ENCODE measurements around the gene GPD1L. TPM values are rescaled to one million over a fixed set of nuclear protein-coding genes. Genes with fewer than 3 reads are reported as not detected.

The GPD1L gene
- total and polyA plus RNA-seq, 11 donors: 97.4 to 340 (median 164) TPM

DNA sequence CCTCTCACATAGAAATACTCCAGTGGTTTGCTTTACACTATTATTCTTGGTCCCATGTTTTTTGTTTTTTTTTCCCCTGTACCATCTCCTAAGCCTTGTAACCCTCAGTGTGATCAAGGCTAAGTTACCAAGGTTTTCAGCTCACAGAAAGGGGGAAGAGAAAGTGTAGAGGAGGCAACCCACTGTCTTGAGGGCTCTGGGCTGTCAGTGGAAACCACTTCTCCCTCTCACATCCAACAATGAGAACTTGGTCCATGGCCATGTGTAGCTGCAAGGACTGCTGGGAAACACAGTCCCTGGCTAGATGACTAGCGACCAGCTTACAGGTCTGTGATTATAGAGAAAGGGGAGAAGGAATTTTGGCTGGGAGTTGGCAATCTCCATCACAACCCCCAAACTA, 30.3 kb downstream of the GPD1L start:
- no peaks in the 10 kb centered on the region for H3K27me3 ChIP-seq
- no peak for TF ChIP-seq POLR2A (IDR thresholded peaks at IDR 0.05)
- 89 to 100% (median 97%) methylated on average over 1 of the region's 1 CpG for WGBS, 4 donors
- no peak for DNase-seq
- intact Hi-C loops (cut with DNase I): loop anchor here in 1 of 10 donors (5.0 kb wide), 1 partner anchor 99 kb away; no protein-coding TSS in a partner anchor
- no peaks in the 10 kb centered on the region for H3K9me3 ChIP-seq
- peaks cover 0 to 53% (median 16%) of the 10 kb centered on the region in 12 donors for H3K4me1 ChIP-seq
- no peak overlapping the region for H3K27ac ChIP-seq
- ATAC-seq: peak in 1 of 4 donors; percentile 9
- no peak overlapping the region for H3K4me3 ChIP-seq
- H3K36me3 ChIP-seq: peaks cover 0 to 23% (median 6%) of the 10 kb centered on the region in 9 donors

DNA sequence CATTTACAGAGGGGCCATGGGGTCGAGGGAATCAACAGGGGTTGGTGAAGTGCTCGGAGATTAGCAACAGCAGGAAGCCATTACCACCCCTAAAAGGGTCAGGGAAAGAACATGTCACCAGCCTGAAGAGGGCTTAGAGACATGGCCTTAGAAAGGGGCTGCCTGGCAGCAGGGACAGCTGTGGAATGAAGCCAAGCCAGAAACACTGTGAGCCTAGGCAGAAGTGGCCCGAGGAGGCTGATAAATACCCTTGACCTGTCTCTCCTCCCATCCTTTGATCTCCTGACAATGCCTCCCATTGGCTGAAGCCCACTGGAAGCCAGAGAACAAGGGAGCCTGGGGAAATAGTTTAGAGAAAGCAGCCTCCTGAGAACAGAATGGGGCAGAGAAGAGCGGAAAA, 31.4 kb downstream of the GPD1L start:
- ATAC-seq: peak in 3 of 4 donors; percentile 11 to 69 (median 53)
- Histone ChIP-seq H3K27ac (no peak overlapping the region), H3K4me1 (peaks cover 0 to 41% (median 12%) of the 10 kb centered on the region in 12 donors), H3K27me3 (no peaks in the 10 kb centered on the region), H3K4me3 (no peak overlapping the region), H3K9me3 (no peaks in the 10 kb centered on the region), H3K36me3 (peaks cover 0 to 24% (median 6%) of the 10 kb centered on the region in 9 donors)
- no peak for TF ChIP-seq POLR2A (IDR thresholded peaks at IDR 0.05)
- TF ChIP-seq, protein P1, sequence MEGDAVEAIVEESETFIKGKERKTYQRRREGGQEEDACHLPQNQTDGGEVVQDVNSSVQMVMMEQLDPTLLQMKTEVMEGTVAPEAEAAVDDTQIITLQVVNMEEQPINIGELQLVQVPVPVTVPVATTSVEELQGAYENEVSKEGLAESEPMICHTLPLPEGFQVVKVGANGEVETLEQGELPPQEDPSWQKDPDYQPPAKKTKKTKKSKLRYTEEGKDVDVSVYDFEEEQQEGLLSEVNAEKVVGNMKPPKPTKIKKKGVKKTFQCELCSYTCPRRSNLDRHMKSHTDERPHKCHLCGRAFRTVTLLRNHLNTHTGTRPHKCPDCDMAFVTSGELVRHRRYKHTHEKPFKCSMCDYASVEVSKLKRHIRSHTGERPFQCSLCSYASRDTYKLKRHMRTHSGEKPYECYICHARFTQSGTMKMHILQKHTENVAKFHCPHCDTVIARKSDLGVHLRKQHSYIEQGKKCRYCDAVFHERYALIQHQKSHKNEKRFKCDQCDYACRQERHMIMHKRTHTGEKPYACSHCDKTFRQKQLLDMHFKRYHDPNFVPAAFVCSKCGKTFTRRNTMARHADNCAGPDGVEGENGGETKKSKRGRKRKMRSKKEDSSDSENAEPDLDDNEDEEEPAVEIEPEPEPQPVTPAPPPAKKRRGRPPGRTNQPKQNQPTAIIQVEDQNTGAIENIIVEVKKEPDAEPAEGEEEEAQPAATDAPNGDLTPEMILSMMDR (IDR thresholded peaks at IDR 0.05): no peak
- intact Hi-C loops (cut with DNase I): loop anchor here in 1 of 10 donors (5.0 kb wide), 1 partner anchor 101 kb away; no protein-coding TSS in a partner anchor
- DNase-seq: no peak
- WGBS, 4 donors: 59 to 63% (median 61%) methylated on average over 4 of the region's 4 CpGs

DNA sequence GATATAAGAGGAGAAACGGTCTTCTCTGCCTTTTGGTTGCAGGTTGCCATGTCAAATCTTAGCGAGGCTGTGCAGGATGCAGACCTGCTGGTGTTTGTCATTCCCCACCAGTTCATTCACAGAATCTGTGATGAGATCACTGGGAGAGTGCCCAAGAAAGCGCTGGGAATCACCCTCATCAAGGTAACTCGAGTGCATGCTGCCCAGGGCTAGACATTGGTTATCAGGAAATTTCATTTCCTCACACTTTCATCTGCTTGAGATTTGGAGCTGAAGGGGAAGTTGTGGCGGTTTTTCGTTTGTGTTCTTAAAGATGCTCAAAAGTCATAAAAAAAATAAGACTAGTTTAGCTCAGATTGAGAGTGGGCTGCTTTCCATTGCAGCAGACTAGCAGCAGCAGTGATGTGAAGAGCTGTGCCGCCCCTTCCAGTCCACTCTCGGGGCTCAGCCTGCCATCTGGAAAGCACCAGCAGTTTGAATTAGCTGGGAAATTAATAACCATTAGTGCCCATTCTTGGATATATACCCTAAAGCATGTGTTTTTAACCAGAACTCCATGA, 32.2 kb downstream of the GPD1L start:
- peaks cover 0 to 34% (median 9%) of the 10 kb centered on the region in 12 donors for H3K4me1 ChIP-seq
- DNase-seq (no peak), ATAC-seq (peak in 1 of 4 donors; percentile 31)
- intact Hi-C loops (cut with DNase I): loop anchor here in 1 of 10 donors (5.0 kb wide), 1 partner anchor 101 kb away; no protein-coding TSS in a partner anchor
- H3K27ac ChIP-seq: no peak overlapping the region
- 54 to 67% (median 59%) methylated on average over 8 of the region's 8 CpGs for WGBS, 4 donors
- H3K36me3 ChIP-seq: peaks cover 0 to 24% (median 6%) of the 10 kb centered on the region in 9 donors
- no peaks in the 10 kb centered on the region for H3K9me3 ChIP-seq
- TF ChIP-seq, protein P1 (IDR thresholded peaks at IDR 0.05): no peak
- no peaks in the 10 kb centered on the region for H3K27me3 ChIP-seq
- no peak overlapping the region for H3K4me3 ChIP-seq

DNA sequence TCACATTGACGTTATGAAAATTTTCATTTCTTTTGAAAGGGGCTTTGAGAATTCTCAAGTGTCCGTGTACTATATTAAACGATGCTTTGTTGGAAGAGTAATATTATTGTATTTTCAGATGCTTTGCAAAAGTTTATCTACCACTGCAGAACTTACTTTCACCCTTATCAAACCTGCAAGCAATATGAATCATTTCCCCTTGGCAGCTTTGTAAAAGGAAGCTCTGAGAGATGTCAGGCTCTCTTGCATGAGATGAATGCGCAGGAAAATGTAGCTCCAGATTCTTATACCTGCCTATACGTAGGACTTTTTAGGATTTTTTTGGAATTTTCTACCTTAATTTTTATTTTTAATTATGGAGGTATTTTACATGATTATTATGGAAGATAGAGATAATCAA, 34.5 kb downstream of the GPD1L start:
- Histone ChIP-seq H3K27me3 (no peaks in the 10 kb centered on the region), H3K4me3 (no peak overlapping the region), H3K4me1 (peaks cover 0 to 24% (median 7%) of the 10 kb centered on the region in 12 donors), H3K27ac (no peak overlapping the region), H3K36me3 (peaks cover 0 to 24% (median 6%) of the 10 kb centered on the region in 9 donors), H3K9me3 (no peaks in the 10 kb centered on the region)
- DNase-seq (no peak), ATAC-seq (peak in 1 of 4 donors; percentile 49)
- TF ChIP-seq, protein P1 (IDR thresholded peaks at IDR 0.05): no peak
- no peak for TF ChIP-seq POLR2A (IDR thresholded peaks at IDR 0.05)
- WGBS, 4 donors: 58 to 70% (median 63%) methylated on average over 5 of the region's 5 CpGs
- intact Hi-C loops (cut with DNase I): loop anchor here in 6 of 10 donors (5.0 to 10.0 kb wide), 5 partner anchors 34 to 529 kb away; partner anchors contain the start of gene GPD1L (in 3 of the 6)

Data from heart left ventricle (tissue), 16 donors.